GM11168 (cell line): Measurements from ENCODE around the gene MED26.
"Not testable (repeated sequence)": the region's sequence is repeated elsewhere in the genome, so short reads cannot be mapped to it uniquely, and the experiment has no call there.

ENCODE experiments used
- in situ Hi-C: fragments of 300-500 bp; cut with MboI; formaldehyde crosslinking; loops from one replicate; pipeline ENCODE4 v1.12.0; 2022; ENCODE audit warnings: low sequenced_read_pairs; ENCODE audit not compliant: unreplicated experiment

The MED26 gene

DNA sequence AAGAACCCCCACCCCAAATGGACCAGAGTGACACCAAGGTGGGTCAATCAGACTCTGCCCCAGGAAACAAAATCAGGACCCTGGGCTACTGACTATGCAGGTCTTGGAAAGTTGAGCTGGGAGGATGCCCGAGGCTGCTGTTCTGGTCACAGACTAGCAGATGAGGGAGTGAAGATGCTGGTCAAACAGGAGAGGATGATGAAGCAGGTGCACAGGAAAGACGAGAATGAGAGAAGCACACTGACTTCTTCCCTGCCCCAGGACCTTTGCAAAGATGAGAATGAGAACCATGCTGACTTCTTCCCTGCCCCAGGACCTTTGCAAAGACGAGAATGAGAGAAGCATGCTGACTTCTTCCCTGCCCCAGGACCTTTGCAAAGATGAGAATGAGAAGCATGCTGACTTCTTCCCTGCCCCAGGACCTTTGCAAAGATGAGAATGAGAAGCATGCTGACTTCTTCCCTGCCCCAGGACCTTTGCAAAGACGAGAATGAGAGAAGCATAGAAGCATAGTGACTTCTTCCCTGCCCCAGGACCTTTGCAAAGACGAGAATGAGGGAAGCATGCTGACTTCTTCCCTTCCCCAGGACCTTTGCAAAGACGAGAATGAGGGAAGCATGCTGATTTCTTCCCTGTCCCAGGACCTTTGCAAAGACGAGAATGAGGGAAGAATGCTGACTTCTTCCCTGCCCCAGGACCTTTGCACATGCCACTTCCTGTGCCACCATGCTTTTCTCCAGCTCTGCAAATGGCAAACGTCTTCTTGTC lies 23.6 kb upstream of the MED26 start:
- in situ Hi-C loops = not testable (repeated sequence)

- in situ Hi-C loops = no loop called here
Observed at GRCh38 chr19:16650821-16651220, 22.8 kb upstream of the MED26 start.

- in situ Hi-C loops = no loop called here
Observed at GRCh38 chr19:16649734-16650133, 21.7 kb upstream of the MED26 start.

DNA sequence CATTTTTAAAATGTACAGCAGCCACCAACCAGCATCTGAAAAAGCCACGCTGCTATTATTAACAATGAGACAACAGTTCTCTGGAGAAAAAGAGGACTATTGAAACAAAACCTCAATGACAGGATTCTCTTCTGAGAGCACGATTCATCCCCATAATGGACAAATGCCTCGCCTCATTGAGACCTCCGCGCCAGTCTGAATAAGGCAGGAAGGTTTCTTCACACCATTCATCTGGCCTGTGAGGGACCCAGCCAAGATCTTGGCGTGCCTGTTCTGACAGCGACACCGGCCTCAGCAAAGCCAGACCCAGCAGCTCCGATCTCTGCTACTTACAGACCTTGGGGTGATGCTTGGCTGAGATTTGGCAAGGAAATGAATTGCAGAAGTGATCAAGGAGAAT lies 17.1 kb upstream of the MED26 start:
- in situ Hi-C loops = no loop called here

- in situ Hi-C loops = no loop called here
Observed at GRCh38 chr19:16641695-16642094, 13.7 kb upstream of the MED26 start.

- in situ Hi-C loops = no loop called here
Observed at GRCh38 chr19:16640951-16641350, 12.9 kb upstream of the MED26 start.

GRCh38 chr19:16638666-16639065 lies 10.7 kb upstream of the MED26 start:
- in situ Hi-C loops = no loop called here

DNA sequence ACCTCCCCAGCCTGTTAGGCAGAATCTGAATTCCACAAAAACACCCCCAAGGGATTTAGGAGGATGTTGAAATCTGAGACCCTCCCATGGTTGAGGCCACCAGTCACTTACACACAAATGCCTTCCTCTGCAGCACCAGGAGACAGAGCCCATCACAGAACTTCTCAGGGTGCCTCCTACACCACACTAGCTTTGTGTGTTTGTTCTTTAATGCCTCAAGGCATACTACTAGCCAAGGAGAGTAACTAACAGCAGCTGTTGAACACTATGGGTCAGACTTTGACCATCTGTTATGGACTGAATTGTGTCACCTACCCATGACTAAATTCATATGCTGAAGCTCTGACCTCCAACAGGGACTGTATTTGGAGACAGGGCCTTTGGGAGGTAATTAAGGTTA lies 9.5 kb upstream of the MED26 start:
- in situ Hi-C loops = no loop called here

DNA sequence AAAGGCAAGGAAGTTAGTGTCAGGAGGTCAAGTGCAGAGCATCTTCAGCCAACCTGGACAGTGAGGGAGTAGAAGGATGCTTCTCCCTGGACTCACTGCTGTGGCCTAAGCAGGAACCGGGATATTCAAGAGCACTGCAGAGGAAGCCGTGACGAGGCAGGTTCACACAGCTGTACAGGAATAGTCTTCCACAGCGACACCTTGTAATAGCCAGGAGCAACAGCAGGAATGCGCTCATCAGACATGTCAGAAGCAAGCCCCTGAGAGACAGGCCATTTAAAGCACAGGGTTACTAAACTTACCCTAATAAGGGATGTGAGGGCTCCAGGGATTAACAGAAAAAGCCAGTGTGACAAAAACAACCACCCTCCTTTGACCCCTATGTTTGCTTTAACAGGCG lies 3.5 kb upstream of the MED26 start:
- in situ Hi-C loops = no loop called here

GRCh38 chr19:16628984-16629691 lies 1.1 kb upstream of the MED26 start:
- in situ Hi-C loops = no loop called here

DNA sequence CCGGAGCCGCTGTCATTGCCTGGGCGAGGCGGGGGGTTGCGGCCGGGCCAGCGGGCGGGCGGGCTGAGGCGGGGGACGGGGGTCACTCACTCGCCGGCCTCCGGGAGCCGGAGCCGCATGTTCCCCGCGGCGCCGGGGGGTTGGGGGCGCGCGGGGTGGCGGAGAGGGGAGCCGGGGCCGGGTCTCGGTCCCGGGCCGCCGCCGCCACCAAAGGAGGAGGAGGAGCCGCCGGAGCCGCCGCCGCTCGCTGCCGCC lies 149 bp downstream of the MED26 start:
- in situ Hi-C loops = no loop called here

- in situ Hi-C loops = no loop called here
Observed at GRCh38 chr19:16627193-16627927, 644 bp downstream of the MED26 start.

DNA sequence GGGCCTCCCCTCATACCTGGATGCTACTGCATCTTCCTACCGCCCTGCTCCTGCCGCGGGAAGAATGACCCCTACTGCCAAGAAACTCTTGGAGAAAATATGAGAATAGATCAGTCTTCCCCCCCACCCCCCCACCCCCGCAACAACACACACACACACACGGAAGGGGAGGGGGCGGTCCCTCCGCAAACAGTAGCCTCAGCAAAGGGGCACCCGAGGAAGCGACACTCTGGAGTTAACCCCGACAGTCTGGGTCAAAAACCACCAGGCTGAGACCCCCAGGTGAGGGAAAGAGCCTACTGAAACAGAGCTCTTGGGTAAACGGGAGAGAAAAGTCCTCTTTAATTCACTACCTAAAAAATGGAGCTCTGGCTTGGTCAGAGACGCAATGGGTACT lies 1.2 kb downstream of the MED26 start:
- in situ Hi-C loops = no loop called here

GRCh38 chr19:16625163-16625958 lies 2.6 kb downstream of the MED26 start:
- in situ Hi-C loops = no loop called here

- in situ Hi-C loops = no loop called here
Observed at GRCh38 chr19:16624236-16624635, 3.8 kb downstream of the MED26 start.

GRCh38 chr19:16623576-16623975 lies 4.4 kb downstream of the MED26 start:
- in situ Hi-C loops = no loop called here

DNA sequence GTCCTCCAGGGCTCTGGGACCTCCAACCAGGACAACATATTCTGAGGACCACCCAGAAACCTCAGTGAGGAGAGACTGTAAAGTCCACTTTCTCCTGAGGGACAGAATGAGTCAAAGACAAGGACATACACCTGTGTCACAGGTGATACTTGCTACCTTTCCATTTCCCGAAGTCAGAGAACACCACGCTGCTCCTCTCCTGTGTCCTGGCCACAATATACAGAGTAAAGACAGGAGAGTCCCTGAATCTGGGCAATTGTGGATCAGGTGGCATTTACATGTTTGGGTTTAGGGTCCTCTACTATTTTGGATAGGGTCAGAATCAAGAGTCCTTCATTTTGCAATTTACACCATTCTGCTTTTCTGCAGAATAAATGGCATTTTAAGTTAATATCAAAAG lies 4.9 kb downstream of the MED26 start:
- in situ Hi-C loops = no loop called here

GRCh38 chr19:16621165-16621800 lies 6.7 kb downstream of the MED26 start:
- in situ Hi-C loops = no loop called here

DNA sequence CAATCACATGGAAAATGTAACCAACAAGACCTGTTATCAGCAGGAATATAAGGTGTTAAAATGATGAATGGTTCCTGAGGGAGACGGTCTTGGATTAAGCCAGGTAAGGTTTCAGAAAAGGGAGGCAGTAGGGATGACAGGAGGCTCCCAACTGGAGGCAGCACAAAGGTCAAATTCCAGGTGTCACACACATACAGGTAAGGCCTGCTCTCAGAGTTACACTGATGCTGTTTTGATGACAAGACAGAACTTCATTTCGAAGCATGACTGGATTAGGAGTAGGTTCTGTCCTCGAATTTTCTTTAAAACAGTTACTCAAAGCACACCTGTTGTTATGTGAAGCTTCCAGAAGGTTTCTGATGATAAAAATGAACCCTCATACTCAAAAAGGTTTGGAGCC lies 7.4 kb downstream of the MED26 start:
- in situ Hi-C loops = no loop called here

DNA sequence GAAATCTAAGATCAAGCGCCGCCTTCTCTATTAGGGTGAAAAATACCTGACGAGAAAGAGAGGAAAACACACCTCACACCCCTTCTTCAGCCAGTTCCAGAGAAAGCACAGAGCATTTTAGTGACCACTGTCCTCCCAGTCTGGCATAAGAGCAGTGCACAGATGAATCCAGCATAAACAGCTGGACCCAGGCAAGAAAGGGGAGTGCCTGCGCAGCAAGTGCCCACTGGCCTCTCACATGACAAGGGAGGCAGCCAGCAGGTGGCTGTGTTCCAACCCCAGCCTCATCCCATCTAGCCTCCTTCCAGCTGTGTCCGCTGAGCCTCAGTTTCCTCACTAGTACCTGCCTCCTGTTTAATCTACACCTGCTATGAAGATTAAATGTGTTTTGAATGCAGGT lies 8.0 kb downstream of the MED26 start:
- in situ Hi-C loops = no loop called here
